Tibial nerve (tissue), 4 donors: ENCODE results near the gene PXN. TPM values are rescaled to one million over a fixed set of nuclear protein-coding genes. Genes with fewer than 3 reads are reported as not detected.
"Not testable (repeated sequence)": the region's sequence is repeated elsewhere in the genome, so short reads cannot be mapped to it uniquely, and the experiment has no call there.

Experiments
- DNase-seq, 2 donors: peaks; one replicate each; pipeline ENCODE4 v3.0.0-alpha.2; 2019; ENCODE audit warnings: low spot score in 2 of 2
- H3K27ac ChIP-seq, 4 donors: fragments of 200-600 bp; sonication (generic) in 3 of 4; one replicate each; pipeline ENCODE4 v1.5.1; 2017 to 2019; ENCODE audit warnings: mild to moderate bottlenecking in 1 of 4
- H3K27me3 ChIP-seq, 2 donors: fragments of 200-600 bp; sonication (generic) in 1 of 2; one replicate each; pipeline versions ENCODE4 v1.5.1 to v1.6.0; 2017 to 2019
- H3K36me3 ChIP-seq, 3 donors: fragments of 200-600 bp; sonication (generic); one replicate each; pipeline ENCODE4 v1.5.1; 2018 to 2019
- H3K4me1 ChIP-seq, 4 donors: fragments of 200-600 bp; sonication (generic) in 3 of 4; one replicate each; pipeline ENCODE4 v1.5.1; 2017 to 2019
- H3K4me3 ChIP-seq, 4 donors: fragments of 200-600 bp; sonication (generic) in 3 of 4; one replicate each; pipeline ENCODE4 v1.5.1; 2017 to 2019; ENCODE audit warnings: mild to moderate bottlenecking in 1 of 4, moderate library complexity in 1 of 4
- H3K9me3 ChIP-seq, 4 donors: fragments of 200-600 bp; sonication (generic) in 3 of 4; one replicate each; pipeline ENCODE4 v1.5.1; 2017 to 2019
- EP300 ChIP-seq, 2 donors: sonication (generic); formaldehyde crosslinking; IDR thresholded peaks; one replicate each; pipeline ENCODE4 v1.6.1; 2017; ENCODE audit warnings: antibody characterized with exemption in 2 of 2, mild to moderate bottlenecking in 1 of 2
- POLR2A ChIP-seq, 2 donors: fragments of 450-650 bp; IDR thresholded peaks; one replicate each; pipeline ENCODE4 v1.6.1; 2017; ENCODE audit warnings: antibody characterized with exemption in 2 of 2, mild to moderate bottlenecking in 2 of 2, moderate library complexity in 2 of 2
- WGBS, 2 donors: methylation state at CpG; one replicate each; pipeline ENCODE4 v1.1.5; 2018; 5-methylcytosine and 5-hydroxymethylcytosine counted together
- total RNA-seq, 4 donors: library from RNA; depleted of rRNA; stranded (reverse); fragments of >200 nt; gene quantifications; one replicate each; pipeline ENCODE4 v1.1.0, GENCODE V29; 2016
- TF ChIP-seq, protein P1 (sequence below), 5 experiments: fragments of 200-600 bp in 3 of 5; fragments of 450-650 bp in 2 of 5; sonication (generic) in 3 of 5; IDR thresholded peaks; one replicate each; pipeline ENCODE4 v1.5.1; 2016 to 2019; ENCODE audit warnings: antibody characterized with exemption in 5 of 5, mild to moderate bottlenecking in 3 of 5, moderate library complexity in 2 of 5

PXN gene
- total RNA-seq, 4 donors from 2014 or later: 217 to 428 (median 330) TPM

DNA sequence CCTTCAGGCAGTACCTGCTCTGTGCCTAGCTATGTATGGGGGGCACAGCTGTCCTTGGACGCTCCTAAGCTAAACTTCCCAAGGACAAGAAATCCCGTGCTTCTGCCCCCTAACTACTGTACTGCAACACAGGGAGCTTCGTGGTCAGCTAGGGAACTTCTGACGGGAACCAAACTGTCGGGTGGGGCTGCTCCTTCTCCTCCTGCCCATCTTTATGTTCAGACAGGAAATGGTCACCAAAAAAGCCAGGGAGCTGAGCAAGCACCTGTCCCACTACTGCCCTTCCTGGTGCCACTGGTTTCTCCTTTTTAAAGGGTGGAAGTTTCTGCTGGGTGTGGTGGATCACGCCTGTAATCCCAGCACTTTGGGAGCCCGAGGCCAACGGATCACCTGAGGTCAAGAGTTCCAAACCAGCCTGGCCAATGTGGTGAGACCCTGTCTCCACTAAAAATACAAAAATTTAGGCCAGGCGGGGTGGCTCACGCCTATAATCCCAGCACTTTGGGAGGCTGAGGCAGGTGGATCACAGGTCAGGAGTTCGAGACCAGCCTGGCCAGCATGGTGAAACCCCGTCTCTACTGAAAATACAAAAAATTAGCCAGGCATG lies 26.6 kb downstream of the PXN start:
- Histone ChIP-seq H3K9me3 (no peaks in the 10 kb centered on the region), H3K36me3 (no peaks in the 10 kb centered on the region), H3K4me1 (peaks cover 3 to 100% (median 89%) of the 10 kb centered on the region in 4 donors), H3K27ac (peak overlapping the region; percentile 57 to 98 (median 80)), H3K4me3 (no peak overlapping the region), H3K27me3 (no peaks in the 10 kb centered on the region)
- 74 to 75% methylated on average over 12 of the region's 12 CpGs for WGBS, 2 donors
- no peak for DNase-seq
- TF ChIP-seq EP300 (IDR thresholded peaks at IDR 0.05): no peak
- TF ChIP-seq POLR2A (IDR thresholded peaks at IDR 0.05): no peak
- TF ChIP-seq, protein P1, sequence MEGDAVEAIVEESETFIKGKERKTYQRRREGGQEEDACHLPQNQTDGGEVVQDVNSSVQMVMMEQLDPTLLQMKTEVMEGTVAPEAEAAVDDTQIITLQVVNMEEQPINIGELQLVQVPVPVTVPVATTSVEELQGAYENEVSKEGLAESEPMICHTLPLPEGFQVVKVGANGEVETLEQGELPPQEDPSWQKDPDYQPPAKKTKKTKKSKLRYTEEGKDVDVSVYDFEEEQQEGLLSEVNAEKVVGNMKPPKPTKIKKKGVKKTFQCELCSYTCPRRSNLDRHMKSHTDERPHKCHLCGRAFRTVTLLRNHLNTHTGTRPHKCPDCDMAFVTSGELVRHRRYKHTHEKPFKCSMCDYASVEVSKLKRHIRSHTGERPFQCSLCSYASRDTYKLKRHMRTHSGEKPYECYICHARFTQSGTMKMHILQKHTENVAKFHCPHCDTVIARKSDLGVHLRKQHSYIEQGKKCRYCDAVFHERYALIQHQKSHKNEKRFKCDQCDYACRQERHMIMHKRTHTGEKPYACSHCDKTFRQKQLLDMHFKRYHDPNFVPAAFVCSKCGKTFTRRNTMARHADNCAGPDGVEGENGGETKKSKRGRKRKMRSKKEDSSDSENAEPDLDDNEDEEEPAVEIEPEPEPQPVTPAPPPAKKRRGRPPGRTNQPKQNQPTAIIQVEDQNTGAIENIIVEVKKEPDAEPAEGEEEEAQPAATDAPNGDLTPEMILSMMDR (IDR thresholded peaks at IDR 0.05): no peak

DNA sequence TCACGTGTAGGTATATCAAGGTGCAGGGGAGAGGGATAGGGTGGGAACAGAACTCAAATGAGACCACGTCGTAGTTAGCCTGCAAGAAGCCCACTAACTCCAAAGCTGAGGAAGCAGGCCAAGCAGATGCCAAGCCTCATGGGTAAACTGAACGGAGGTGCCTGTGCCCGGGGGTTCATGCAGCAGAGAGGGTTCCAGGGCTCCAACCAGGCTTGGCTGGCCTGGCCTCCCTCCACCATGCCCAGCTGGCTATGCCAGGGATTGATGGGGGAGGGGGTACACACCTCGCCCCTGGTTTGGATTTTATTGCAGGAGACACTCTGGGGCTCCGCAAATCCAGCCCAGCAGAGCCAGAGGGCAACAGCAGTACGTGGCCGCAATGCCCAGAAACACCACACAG lies 27.3 kb downstream of the PXN start:
- peak overlapping the region; percentile 57 to 98 (median 80) for H3K27ac ChIP-seq
- no peaks in the 10 kb centered on the region for H3K27me3 ChIP-seq
- WGBS, 2 donors: 57 to 61% methylated on average over 9 of the region's 9 CpGs
- H3K4me1 ChIP-seq: peaks cover 3 to 100% (median 93%) of the 10 kb centered on the region in 4 donors
- no peaks in the 10 kb centered on the region for H3K36me3 ChIP-seq
- no peak overlapping the region for H3K4me3 ChIP-seq
- no peaks in the 10 kb centered on the region for H3K9me3 ChIP-seq
- TF ChIP-seq, protein P1 (IDR thresholded peaks at IDR 0.05): no peak
- TF ChIP-seq EP300 (IDR thresholded peaks at IDR 0.05) (no peak), POLR2A (IDR thresholded peaks at IDR 0.05) (no peak)
- DNase-seq: no peak

DNA sequence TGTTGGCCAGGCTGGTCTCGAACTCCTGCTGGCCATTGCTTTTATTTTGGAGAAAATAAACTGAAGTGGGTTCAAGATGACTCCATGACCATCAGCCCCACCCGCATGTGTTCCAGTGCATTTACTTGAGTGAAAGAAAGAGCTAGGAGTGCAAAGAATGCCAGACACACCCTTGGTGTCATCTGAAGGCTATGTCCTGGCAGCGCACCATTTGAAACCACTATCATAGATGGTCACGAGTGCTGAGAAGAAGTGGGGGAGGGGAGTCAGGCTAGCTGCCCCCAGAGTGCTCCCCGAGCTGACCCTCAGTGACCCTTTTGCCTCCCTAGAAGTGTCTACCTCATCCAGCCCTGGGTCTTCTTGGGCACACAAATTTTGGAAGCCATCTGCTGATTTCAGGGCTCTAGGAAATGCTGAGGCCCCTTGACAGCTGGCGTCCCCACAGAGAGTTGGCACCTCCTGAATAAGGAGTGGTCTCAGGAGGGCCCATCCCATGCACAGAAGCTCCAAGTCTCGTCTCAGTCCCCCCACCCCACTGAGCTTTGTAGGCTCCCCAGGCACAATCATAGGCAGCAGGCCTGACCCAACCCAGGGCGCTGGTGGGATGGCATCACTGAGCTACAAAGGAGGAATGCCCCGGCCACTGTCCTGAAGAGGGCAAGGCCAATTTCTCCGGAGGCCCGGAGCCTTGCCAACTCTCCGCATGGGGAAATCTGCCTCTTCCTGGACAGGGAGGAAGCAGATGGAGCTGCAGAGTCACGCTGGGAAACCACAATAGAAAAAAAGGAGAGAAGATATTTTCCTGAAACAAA lies 28.0 kb downstream of the PXN start:
- peak overlapping the region; percentile 57 to 98 (median 80) for H3K27ac ChIP-seq
- peak; percentile 73 to 77 for DNase-seq
- H3K36me3 ChIP-seq: no peaks in the 10 kb centered on the region
- no peaks in the 10 kb centered on the region for H3K9me3 ChIP-seq
- no peaks in the 10 kb centered on the region for H3K27me3 ChIP-seq
- peak in 1 of 2 donors; percentile 54 for TF ChIP-seq EP300 (IDR thresholded peaks at IDR 0.05)
- TF ChIP-seq, protein P1 (IDR thresholded peaks at IDR 0.05): no peak
- TF ChIP-seq POLR2A (IDR thresholded peaks at IDR 0.05): no peak
- no peak overlapping the region for H3K4me3 ChIP-seq
- 40 to 43% methylated on average over 13 of the region's 13 CpGs for WGBS, 2 donors
- peaks cover 3 to 100% (median 94%) of the 10 kb centered on the region in 4 donors for H3K4me1 ChIP-seq

DNA sequence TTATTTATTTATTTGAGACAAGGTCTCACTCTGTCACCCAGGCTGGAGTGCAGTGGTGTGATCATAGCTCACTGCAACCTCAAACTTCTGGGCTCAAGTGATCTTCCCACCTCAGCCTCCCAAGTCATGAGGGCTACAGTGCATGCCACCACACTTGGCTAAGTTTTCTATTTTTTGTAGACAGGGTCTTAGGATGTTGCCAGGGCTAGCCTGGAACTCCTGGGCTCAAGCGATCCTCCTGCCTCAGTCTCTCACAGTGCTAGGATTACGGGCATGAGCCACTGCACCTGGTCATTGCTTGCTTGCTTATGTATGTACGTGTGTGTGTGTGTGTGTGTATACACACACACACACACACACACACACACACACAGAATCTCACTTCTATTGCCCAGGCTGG lies 28.7 kb downstream of the PXN start:
- not testable (repeated sequence) for H3K36me3 ChIP-seq, DNase-seq, H3K9me3 ChIP-seq, H3K27me3 ChIP-seq, H3K4me3 ChIP-seq
- Histone ChIP-seq H3K4me1 (peaks cover 3 to 100% (median 95%) of the 10 kb centered on the region in 4 donors), H3K27ac (peak overlapping the region; percentile 57 to 98 (median 80))
- 83 to 94% methylated on average over 3 of the region's 3 CpGs for WGBS, 2 donors

DNA sequence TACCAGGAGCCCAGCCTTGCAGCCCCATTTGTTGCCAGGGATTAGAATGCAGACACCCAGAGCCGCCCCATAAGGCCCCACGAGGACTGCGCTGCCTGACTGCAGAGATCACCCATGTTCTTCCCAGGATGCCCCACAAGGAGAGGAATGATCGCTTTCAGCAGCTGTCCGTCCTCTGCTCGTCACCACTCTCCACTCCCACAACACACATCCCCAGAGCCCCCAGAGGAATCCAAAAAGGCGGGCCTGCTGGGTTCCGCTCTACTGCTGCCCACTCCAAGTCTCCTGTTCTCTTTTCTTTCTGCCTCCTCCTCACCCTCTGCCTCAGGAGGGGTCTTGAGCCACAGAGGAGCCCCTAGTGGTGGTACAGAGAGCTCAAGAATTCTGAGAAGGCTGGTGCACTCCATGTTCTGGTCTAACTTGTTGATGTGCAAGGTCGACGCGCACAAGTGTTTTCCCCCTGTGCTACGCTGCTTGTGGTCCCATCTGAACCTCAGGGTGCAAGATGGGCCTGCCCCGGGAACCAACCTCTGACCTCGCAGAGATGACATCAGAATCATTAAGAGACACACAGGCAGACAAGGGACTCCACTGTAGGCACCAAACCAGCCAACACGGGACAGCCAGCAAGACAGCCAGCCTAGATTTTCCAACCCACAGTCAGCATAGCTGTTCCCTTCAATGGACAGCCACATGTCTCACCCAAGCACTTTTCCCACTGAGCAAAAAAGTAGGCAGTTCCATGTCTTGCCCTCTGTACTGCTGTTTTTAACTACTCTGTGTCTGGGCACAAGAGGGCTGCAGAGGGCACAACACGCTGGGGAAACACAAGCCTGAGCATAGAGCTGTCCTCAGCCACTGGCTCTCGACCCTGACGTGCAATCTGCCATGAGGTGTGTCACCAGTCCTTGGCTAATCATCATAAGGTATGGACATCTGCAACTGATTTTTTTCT lies 29.9 kb downstream of the PXN start:
- H3K4me3 ChIP-seq: peak overlapping the region in 1 of 4 donors; percentile 4
- no peaks in the 10 kb centered on the region for H3K36me3 ChIP-seq
- no peak for DNase-seq
- no peaks in the 10 kb centered on the region for H3K9me3 ChIP-seq
- TF ChIP-seq, protein P1 (IDR thresholded peaks at IDR 0.05): no peak
- TF ChIP-seq POLR2A (IDR thresholded peaks at IDR 0.05): no peak
- peak overlapping the region; percentile 73 to 98 (median 81) for H3K27ac ChIP-seq
- no peaks in the 10 kb centered on the region for H3K27me3 ChIP-seq
- H3K4me1 ChIP-seq: peaks cover 3 to 100% (median 95%) of the 10 kb centered on the region in 4 donors
- WGBS, 2 donors: 46 to 59% methylated on average over 18 of the region's 18 CpGs
